ENCODE data around the gene TRIM8. TPM values are rescaled to one million over a fixed set of nuclear protein-coding genes. Genes with fewer than 3 reads are reported as not detected.

Gene TRIM8
- total RNA-seq, 1 donor from 2014 or later = 31.4 TPM

DNA sequence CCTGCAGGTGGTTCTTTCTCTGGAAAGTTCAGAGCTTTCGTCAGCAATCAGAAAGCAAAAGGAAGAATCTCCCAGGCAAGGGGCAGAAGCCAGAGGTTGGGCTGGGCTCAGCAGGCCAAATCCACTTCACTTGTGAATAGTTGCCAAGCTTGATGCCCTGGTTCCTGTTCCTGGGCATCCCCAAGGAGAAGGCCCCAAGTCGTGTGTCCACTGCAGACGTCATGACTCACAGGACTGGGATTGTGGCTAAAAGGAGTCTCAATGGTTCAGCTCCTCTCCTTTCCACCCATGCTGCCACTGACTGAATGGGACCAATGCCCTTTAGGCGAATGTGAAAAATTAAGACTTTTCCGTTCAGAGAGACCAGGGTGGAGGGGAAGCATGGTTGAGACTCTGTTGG, 38.6 kb upstream of the TRIM8 start:
- no peak overlapping the region for H3K4me3 ChIP-seq
- no peaks in the 10 kb centered on the region for H3F3A ChIP-seq (ENCODE audit: low read depth)
- no peak for TF ChIP-seq EZH2 (IDR thresholded peaks at IDR 0.05)
- no peak for TF ChIP-seq EZH2phosphoT487 (IDR thresholded peaks at IDR 0.05)
- TF ChIP-seq, protein P1, sequence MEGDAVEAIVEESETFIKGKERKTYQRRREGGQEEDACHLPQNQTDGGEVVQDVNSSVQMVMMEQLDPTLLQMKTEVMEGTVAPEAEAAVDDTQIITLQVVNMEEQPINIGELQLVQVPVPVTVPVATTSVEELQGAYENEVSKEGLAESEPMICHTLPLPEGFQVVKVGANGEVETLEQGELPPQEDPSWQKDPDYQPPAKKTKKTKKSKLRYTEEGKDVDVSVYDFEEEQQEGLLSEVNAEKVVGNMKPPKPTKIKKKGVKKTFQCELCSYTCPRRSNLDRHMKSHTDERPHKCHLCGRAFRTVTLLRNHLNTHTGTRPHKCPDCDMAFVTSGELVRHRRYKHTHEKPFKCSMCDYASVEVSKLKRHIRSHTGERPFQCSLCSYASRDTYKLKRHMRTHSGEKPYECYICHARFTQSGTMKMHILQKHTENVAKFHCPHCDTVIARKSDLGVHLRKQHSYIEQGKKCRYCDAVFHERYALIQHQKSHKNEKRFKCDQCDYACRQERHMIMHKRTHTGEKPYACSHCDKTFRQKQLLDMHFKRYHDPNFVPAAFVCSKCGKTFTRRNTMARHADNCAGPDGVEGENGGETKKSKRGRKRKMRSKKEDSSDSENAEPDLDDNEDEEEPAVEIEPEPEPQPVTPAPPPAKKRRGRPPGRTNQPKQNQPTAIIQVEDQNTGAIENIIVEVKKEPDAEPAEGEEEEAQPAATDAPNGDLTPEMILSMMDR (IDR thresholded peaks at IDR 0.05) = no peak
- no peak overlapping the region for H3K4me3 Mint-ChIP-seq
- peaks cover 3% of the 10 kb centered on the region for H4K20me1 ChIP-seq (ENCODE audit: low read depth)
- no peak overlapping the region for H3K27ac ChIP-seq
- no peaks in the 10 kb centered on the region for H3K4me1 ChIP-seq
- no peak overlapping the region for H3K9ac ChIP-seq
- H3K79me2 ChIP-seq (ENCODE audit: low read depth) = no peaks in the 10 kb centered on the region
- H3K9me3 ChIP-seq (ENCODE audit: low read depth) = no peaks in the 10 kb centered on the region
- peaks cover 4% of the 10 kb centered on the region for H3K4me1 Mint-ChIP-seq
- H3K4me2 ChIP-seq = no peak overlapping the region
- H3K27ac Mint-ChIP-seq = no peak overlapping the region
- no peaks in the 10 kb centered on the region for H3K36me3 ChIP-seq
- H2AFZ ChIP-seq (replicated peaks) = no peak overlapping the region
- peaks cover 6% of the 10 kb centered on the region for H3K27me3 Mint-ChIP-seq (ENCODE audit: insufficient read depth, low read depth)
- DNase-seq (ENCODE audit: low spot score) = no peak
- no peaks in the 10 kb centered on the region for H3K27me3 ChIP-seq
- H3K9me3 Mint-ChIP-seq = no peaks in the 10 kb centered on the region
- peaks cover 16% of the 10 kb centered on the region for H3K36me3 Mint-ChIP-seq

GRCh38 chr10:102608487-102608886, 35.8 kb upstream of the TRIM8 start:
- no peak for DNase-seq (ENCODE audit: low spot score)
- Histone ChIP-seq H3K9ac (no peak overlapping the region), H3K27me3 (no peaks in the 10 kb centered on the region), H3K4me2 (no peak overlapping the region), H3K27ac (no peak overlapping the region), H4K20me1 (ENCODE audit: low read depth) (peaks cover 3% of the 10 kb centered on the region), H3K79me2 (ENCODE audit: low read depth) (no peaks in the 10 kb centered on the region), H3K4me3 (no peak overlapping the region), H3K4me1 (no peaks in the 10 kb centered on the region), H2AFZ (replicated peaks) (no peak overlapping the region), H3F3A (ENCODE audit: low read depth) (no peaks in the 10 kb centered on the region), H3K9me3 (ENCODE audit: low read depth) (no peaks in the 10 kb centered on the region), H3K36me3 (no peaks in the 10 kb centered on the region)
- no peak overlapping the region for H3K4me3 Mint-ChIP-seq
- H3K9me3 Mint-ChIP-seq = no peaks in the 10 kb centered on the region
- no peak overlapping the region for H3K27ac Mint-ChIP-seq
- peaks cover 19% of the 10 kb centered on the region for H3K36me3 Mint-ChIP-seq
- peaks cover 29% of the 10 kb centered on the region for H3K4me1 Mint-ChIP-seq
- H3K27me3 Mint-ChIP-seq (ENCODE audit: insufficient read depth, low read depth) = peaks cover 4% of the 10 kb centered on the region
- no peak for TF ChIP-seq EZH2 (IDR thresholded peaks at IDR 0.05)
- TF ChIP-seq, protein P1 (IDR thresholded peaks at IDR 0.05) = peak; percentile 6

GRCh38 chr10:102610441-102610887, 33.8 kb upstream of the TRIM8 start:
- Histone ChIP-seq H3K9me3 (ENCODE audit: low read depth) (no peaks in the 10 kb centered on the region), H3K4me1 (peaks cover 3% of the 10 kb centered on the region), H3K36me3 (no peaks in the 10 kb centered on the region), H3F3A (ENCODE audit: low read depth) (no peaks in the 10 kb centered on the region), H4K20me1 (ENCODE audit: low read depth) (peaks cover 4% of the 10 kb centered on the region), H3K27ac (no peak overlapping the region), H3K4me3 (no peak overlapping the region), H3K4me2 (no peak overlapping the region), H3K27me3 (no peaks in the 10 kb centered on the region), H3K79me2 (ENCODE audit: low read depth) (no peaks in the 10 kb centered on the region), H3K9ac (no peak overlapping the region), H2AFZ (replicated peaks) (no peak overlapping the region)
- peaks cover 15% of the 10 kb centered on the region for H3K36me3 Mint-ChIP-seq
- TF ChIP-seq EZH2 (IDR thresholded peaks at IDR 0.05) (no peak), EZH2phosphoT487 (IDR thresholded peaks at IDR 0.05) (no peak)
- TF ChIP-seq, protein P1 (IDR thresholded peaks at IDR 0.05) = no peak
- no peak overlapping the region for H3K4me3 Mint-ChIP-seq
- H3K9me3 Mint-ChIP-seq = no peaks in the 10 kb centered on the region
- no peaks in the 10 kb centered on the region for H3K27me3 Mint-ChIP-seq (ENCODE audit: insufficient read depth, low read depth)
- DNase-seq (ENCODE audit: low spot score) = no peak
- peaks cover 34% of the 10 kb centered on the region for H3K4me1 Mint-ChIP-seq
- H3K27ac Mint-ChIP-seq = peak overlapping the region; percentile 35

Data from neural progenitor cell (in vitro differentiated cells).